Occipital lobe (tissue), 2 donors: Measurements from ENCODE around the gene FBXW8. TPM values are rescaled to one million over a fixed set of nuclear protein-coding genes. Genes with fewer than 3 reads are reported as not detected.
"Not testable (repeated sequence)": the region's sequence is repeated elsewhere in the genome, so short reads cannot be mapped to it uniquely, and the experiment has no call there.

Experiments
- DNase-seq: peaks from one replicate; lab custom pipeline; 2025; lab: John Stamatoyannopoulos, UW
- total RNA-seq: library from RNA; depleted of rRNA; stranded (reverse); fragments of >200 nt; gene quantifications from one replicate; pipeline ENCODE4 v1.2.3, GENCODE V29; 2014

FBXW8 gene
- total RNA-seq, 1 donor from 2014 or later: 11.9 TPM

DNA sequence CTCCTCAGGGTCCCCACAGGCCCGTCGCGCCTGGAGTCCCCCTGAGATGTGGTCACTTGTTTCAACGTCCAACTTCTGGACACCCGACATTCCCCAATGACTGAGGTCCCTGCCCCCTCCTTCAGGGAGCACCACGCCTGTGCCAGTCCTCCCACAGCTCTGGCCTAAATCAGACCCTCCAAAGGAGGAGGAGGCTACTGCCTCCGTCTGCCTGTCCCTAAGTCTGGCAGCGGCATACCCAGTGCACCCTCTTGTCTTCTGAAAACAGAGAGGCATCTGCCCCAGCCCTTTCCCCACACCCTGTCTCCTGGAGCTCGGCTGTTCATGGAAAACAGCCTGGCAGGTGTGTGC, 142.3 kb downstream of the FBXW8 start:
- DNase-seq: no peak

DNA sequence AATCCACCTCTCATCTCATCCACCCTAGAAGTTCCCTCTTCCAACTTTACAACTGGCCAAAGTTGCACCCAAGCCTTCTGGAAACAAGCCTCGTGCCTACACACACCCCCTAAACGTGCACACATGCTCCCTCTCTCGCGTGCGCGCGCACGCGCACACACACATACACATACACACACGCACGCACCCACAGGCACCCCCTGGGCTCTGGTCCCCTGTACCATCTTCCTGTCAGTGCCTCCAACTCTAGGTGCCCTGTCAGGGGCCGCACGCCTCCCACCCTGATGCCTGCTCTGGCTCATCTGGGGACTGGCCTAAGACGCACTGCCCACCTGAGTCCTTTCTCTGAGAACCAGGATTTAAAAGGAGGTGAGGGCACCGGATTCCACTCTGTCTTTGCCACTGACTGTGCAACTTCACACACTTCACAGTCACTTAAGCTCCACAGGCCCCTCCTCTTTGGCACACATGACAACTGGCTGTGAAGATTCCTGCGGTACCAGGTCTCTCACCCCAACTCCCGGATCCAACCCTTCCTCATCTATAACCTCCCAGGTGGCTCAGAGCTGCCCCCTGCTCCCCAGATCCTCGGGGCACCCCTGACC, 142.9 kb downstream of the FBXW8 start:
- no peak for DNase-seq

DNA sequence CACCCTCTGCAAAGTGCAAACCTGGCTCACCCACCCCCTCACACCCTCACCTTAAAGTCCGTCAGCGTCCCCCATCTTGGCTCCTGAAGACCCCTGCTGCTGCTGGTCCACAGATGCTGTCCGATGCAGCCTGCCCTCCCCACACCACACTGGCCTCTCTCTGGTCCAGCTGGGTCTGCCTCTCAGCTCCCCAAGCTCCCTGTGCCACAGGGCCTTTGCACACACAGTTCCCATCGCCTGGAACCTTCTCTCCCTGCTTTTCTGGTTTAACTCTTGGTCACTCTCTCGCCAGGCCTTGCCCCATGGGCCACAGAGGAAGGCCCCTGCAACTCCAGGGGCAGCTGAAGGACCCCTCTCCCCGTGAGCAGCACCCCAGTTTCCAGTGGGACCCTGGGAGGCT, 143.5 kb downstream of the FBXW8 start:
- DNase-seq: no peak

DNA sequence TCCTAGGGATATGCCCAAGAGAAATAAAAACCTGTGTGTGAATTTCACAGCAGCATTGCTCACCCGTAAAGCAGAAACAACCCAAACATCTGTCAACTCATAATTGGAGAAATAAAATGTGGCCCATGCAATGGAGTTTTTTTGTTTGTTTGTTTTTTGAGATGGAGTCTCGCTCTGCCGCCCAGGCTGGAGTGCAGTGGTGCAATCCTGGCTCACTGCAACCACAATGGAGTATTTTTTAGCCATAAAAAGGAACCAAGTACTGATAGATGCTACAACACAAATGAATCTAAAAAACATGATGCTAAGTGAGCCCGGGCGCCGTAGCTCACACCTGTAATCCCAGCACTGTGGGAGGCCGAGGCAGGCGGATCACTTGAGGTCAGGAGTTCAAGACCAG, 146.9 kb downstream of the FBXW8 start:
- not testable (repeated sequence) for DNase-seq

DNA sequence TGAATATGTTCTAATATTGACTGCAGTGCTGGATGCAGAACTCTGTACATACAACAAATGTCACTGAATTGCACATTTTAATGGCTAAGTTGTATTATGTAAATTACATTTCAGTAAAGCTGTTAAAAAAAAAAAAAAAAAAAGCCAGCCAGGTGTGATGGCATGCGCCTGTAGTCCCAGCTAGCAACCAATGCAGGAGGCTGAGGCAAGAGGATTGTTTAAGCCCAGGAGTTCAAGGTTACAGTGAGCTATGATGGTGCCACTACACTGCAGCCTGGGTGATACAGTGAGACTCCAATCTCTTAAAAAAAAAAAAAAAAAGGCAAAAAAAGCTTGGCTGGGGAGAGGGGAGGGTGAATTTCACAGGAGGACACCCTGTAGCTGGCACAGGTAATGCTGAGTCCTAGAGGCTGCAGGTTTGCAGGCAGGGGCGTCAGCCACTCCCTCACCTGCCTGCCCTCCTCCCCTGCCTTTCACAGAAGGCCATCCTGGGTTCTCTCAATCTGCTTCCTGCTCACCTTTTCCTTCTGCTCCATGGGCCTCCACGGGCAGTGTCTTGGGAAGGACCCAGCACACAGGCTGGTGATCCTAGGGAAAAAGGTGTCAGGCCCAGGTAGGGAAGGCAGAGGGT, 147.8 kb downstream of the FBXW8 start:
- no peak for DNase-seq

DNA sequence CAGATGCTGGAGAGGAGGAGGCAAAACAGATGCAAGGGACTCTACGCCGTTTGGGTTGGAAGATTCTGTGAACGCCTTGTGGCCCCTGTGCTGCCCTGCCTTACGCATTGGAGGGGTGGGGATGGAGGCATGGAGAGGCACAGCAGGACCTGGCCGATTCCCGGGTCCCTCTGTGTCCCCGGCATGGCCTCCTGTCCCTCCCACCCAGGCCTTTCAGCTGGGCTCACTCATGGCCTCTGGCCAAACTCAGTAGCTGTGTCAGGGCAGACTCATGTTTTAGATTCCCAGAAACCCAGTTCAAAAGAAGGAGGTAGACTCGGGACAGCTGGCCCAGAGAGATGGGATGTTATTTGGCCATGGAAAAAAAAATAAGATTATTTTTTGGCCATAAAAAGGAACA, 148.4 kb downstream of the FBXW8 start:
- no peak for DNase-seq

DNA sequence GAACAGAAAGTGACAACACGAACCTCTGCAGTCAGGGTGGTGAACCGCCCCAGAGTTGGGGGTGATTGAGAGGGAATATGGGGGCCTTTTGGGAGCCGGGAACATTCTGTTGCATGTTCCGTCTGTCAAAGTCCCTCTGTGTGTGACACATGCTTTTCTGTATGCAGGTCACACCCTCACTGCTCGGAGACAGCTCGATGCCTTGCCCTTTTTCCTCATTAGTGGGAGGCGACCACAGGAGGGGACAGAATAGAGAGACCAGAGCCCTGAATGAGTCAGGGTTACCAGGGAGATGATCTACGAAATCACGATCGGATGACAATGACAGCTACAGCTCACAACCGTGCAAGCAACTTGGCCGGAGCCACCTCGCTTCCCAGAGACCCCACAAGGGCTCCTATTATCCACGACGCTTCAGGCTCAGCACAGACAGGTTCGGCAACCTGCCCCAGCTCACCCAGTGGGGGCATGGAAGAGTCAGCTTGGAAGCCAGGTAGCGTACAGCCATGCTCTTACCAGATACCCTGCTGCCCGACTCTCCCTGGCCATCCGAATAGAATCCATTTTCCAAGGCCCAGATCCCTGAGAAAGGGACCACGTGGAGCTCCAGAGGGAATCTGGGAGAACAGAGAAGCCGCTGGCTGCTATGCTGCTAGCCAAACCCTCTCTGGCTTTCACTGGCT, 149.6 kb downstream of the FBXW8 start:
- no peak for DNase-seq

DNA sequence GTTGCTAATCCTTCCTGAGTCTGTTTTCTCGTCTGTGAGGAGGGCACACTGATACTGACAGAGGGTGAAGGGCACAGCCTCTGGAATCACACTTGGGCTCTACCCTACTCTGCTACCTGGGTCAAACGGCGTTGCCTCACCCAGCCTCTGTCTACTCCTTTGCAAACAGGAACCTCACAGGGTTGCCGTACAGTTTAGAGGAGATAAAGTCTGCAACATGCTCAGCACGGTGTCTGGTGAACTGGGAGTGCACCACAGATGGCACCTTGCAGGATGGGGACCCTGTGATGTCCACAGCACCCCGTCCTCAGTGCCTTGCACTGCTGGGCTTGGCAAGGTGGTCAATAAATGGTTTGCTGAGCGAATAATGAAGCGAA, 150.2 kb downstream of the FBXW8 start:
- DNase-seq: no peak

DNA sequence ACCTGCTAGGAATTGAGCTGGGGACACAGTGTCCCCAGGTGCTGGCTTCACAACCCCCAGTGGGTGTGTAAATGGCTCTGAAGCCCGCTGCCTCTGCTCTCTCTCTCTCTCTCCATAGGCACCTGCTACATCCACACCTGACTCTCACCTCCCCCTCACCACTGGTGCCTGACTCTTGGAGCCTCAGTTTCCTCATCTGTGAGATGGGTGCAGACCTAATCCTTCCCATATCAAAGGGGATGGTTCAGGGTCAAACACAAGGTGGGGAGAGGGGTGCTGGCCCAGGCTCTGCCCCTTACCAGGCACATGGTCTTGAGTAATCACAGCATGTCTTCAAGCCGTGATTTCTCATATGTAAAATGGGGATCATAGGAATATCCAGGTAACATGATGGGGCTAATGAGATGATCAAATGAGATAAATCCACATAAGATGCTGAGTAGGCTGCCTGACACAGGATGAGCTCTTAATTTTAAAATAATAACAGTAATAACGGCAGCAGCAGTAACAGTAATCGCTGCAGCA, 150.9 kb downstream of the FBXW8 start:
- no peak for DNase-seq

DNA sequence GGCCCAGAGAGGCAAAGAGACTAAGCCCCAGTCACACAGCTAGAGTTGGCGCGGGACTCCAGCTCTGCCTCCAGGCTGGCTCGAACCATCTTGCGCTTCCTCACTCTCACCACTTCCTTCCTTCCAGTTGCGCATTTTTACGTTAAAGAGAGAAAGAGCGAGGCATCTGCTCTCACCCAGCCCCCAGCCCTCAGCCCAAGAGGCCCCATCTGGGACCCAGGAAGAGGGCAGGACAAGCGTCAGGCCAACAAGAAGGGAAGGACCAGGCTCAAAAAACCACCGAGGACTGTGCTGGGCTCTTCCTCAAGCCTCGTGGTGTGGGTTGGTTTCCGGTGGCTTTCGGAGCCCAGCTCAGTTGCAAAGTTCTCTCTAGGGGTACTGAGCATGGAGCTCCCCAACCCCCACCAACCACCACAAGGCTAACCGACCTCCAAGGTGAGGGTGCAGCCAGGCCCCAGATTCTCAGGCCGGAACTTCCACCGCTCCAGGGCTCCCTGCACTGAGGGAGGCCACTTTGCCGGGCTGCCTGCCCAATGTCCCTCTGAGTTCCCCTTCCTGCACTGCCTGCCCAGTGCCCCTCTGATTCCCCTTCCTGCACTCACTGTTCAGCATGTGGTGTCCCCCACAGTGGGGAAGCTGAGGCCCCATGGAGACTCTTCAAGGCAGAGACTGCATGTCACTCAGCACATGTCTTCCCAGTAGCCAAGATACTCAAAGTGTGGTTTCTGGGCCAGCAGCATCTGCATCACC, 152.6 kb downstream of the FBXW8 start:
- no peak for DNase-seq

DNA sequence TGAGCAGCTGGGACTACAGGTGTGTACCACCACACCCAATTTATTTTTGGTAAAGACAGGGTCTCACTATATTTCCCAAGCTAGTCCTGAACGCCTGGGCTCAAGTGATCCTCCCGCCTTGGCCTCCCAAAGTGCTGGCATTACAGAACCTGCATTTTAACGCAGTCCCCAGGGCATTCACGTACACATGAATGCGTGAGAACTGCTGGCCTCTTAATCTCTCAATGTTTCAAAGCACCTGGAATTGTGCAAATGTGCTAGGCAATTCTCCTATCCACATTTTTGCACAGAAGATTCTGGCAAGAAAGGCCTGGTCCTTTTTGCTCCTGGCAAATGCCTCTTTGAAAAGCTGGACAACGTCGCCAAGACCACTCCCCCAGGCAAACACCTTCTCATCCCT, 153.3 kb downstream of the FBXW8 start:
- no peak for DNase-seq

DNA sequence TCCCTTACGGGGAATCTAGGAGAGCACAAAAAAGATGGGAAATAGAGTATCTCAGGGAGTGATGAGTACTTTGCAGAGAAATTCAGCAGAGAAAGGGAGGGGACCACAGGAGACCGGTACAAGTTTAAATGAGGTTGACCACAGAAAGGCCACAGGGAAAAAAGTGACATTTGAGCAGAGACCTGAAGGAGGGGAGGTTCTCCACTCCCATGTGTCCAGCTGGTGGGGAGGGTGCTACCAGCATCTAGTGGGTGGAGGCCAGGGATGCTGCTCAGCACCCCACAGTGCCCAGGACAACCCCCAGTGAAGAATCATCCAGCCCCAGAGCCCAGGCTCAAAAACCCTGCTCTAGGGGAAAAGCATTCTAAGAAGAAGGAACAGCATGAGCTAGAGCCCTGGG, 153.8 kb downstream of the FBXW8 start:
- DNase-seq: no peak

DNA sequence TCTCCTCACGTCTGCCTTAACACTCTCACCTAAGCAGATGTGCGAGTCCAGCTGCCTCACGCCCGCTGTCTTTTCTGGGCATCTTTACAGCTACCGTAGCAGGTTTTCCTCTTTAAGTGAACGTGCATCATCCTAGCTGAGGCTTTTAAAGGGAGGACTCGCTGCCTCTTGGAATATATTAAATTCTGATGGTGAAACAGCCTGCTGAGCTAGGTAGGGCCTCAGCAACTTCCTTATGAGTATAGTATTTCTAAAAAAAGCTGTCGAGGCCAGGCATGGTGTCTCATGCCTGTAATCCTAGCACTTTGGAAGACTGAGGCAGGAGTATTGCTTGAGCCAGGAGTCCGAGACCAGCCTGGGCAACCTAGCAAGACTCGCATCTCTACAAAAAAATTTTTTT, 156.3 kb downstream of the FBXW8 start:
- DNase-seq: no peak

DNA sequence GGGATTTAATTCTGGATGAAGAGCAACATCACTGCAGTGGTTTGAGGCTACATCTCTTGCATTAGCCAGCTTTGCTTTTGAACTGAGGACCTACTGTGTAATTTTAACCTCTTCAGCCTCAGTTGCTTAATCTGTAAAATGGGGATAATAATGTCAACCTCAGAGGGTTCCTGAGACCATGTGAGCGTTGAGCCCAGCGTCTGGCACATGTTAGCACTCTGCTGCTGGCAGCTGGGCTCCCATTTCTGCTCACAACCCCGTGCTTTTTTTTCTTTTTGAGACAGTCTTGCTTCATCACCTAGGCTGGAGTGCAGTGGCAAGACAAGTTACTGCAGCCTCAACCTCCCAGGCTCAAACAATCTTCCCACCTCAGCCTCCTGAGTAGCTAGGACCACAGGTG, 156.9 kb downstream of the FBXW8 start:
- no peak for DNase-seq

DNA sequence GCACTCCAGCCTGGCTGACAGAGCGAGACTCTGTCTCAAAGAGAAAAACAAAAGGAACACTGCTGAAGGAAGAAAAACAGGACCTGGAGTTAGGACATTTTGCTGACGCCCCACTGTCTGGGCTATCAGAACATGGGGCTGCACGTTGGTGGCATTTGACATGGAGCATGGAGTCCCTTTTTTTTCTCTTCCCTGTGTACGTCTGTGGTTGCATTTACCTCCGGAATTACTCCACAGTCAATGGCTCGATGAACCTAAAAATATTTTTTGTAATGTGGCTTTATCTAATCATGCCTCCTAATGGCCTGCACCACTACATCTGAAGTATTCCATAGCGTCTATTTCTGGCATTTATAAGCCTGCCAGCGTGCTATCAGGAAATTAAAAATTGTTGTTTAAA, 157.7 kb downstream of the FBXW8 start:
- DNase-seq: no peak

DNA sequence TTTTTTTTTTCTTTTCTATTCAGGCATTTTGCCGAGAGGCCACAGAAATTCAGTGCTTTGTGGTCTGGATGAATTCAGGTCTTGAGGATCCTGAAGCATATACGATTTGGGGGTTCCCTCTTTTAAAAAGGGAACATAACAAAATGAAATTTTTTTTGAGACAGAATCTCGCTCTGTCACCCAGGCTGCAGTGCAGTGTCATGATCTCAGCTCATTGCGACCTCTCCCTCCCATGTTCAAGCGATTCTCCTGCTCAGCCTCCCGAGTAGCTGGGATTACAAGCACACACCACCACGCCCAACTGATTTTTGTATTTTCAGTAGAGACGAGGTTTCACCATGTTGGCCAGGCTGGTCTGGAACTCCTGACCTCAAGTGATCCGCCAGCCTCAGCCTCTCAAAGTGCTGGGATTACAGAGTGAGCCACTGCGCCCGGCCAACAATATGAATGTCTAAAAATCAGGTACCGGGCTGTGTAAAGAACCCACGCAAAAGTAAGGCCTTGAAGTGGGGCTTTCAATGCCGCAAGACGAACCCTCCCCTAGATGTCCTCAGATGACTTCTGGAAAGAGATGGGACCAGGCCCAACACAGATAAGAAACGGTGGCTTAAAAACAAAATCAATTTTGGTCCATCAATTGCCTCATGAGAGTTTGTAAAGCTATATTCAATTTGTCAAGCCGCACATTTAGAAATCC, 158.5 kb downstream of the FBXW8 start:
- DNase-seq: no peak

DNA sequence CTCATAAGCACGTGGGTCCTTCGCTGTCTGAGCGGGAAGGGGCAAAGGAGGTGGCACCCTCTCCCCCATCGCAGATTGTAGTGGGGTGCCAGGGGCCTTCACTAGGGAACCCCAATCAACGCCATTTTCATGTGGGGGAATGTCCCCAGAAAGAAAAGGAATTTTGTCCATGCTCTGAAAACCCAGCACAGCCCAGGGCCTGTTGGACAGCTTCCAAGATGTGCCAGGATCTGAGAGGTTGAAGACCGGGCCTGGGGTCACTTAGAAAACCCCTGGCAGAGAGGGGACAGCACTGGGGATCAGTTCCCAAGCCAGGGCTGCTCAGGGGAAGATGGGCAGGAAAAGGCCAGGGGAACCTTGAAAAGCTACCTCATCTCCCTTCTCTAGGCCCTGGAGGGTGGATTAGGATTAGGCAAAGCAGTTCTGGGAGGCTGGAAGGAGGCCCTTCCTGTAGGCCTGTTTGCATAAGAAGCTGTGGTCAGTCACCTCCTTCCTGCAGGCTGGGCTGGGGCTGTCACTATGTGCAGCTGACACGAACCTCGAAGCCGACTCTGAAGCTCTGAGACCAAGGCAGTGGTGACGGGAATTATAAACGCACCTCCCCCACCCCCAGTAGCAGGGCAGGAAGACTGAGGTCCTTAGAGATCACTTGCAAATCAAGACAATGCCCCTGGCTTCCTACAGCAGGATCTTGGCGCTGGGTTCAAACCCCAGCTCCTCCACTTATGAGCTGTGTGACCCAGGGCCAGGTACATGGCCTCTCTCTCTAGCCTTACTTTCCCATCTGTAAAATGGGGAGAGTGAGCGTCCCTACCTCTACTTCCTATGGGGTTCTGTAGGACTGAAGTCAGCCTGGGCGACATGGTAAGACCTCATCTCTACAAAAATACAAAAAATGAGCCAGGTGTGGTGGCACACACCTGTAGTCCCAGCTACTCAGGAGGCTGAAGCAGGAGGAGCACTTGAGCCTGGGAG, 159.5 kb downstream of the FBXW8 start:
- no peak for DNase-seq

DNA sequence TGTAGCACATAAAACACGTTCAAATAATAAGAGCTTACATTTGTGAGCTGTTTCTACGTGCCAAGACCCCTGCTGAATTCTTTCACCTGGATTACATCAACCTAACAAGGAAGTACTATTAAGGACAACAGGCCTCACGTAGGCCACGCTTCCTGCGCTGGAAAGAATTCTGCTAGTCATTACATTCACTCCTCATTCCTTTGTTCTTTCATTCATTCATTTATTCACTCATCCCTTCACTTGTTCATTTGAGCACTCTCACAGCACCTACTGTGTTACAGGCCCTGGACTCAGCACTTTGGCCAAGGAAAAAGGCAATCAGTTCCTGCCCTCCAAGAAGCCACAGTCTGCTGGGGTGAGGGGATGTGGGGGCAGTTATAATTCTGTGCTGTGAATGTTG, 160.3 kb downstream of the FBXW8 start:
- no peak for DNase-seq

DNA sequence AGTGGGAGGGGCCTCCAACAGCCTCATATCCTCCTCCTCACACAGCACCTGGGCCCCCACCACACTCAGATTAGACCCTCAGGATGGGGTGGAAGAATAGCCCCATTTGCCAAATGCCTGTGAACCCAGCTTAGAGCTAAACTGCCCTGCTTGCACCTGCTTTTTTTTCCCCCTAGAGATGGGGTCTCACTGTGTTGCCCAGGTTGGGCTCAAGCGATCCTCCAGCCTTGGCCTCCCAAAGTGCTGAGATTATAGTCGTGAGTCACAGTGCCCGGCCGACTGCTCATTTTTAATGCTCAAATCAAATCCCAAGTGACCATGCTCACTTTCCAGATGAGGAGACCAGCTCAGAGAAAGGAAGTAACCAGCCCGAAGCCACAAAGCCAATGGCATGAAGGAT, 161.4 kb downstream of the FBXW8 start:
- no peak for DNase-seq

DNA sequence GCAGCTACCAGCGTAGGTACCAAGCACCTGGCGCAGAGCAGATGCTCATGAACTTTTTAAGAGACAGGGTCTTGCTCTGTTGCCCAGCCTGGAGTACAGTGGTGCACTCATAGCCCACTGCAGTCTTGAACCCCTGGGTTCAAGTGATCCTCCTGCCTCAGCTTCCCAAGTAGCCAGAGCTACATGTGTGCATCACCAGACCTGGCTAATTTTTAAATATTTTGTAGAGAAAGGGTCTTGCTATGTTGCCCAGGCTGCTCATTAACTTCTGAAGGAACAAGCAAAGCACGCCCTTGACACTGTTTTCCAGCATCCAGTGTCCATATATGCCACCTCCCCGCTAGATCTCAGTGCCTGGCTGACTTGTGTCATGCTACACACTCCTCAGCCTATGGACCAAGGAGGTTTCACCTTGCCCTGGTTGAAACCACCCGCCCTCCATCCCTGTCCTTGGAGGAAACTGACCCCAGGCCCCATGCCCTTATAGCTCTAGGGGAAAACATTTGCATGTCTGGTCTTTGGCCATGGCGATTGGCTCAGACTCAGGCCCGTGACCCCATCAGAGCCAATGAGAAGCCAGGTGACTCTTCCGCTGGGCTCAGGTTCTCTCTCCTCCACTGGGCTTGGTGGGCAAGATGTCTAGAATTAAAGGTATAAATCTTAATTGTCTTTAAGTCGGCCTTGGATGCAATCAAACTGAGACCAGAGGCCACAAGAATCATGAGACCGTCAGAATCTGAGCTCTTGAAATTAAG, 162.2 kb downstream of the FBXW8 start:
- no peak for DNase-seq
